ENCODE measurements around the gene RASAL2. TPM values are rescaled to one million over a fixed set of nuclear protein-coding genes. Genes with fewer than 3 reads are reported as not detected.

Gene RASAL2
- total and polyA plus RNA-seq, 4 experiments from 2014 or later: 0.28 to 0.32 TPM; not detected in 2

GRCh38 chr1:178472531-178472930 is 378.6 kb downstream of the RASAL2 start:
- no peak overlapping the region for H3K4me3 Mint-ChIP-seq
- ChIA-PET CTCF (ENCODE audit: partially characterized antibody) (no interaction called here), POLR2A (ENCODE audit: partially characterized antibody) (no interaction called here)
- Histone ChIP-seq H3K27ac (ENCODE audit: low read depth, low read length) (no peak overlapping the region), H3K4me1 (ENCODE audit: insufficient read depth, low read length) (no peaks in the 10 kb centered on the region), H3K4me3 (ENCODE audit: low read length in 2 of 2) (no peak overlapping the region), H3K36me3 (ENCODE audit: insufficient read depth, low read length) (no peaks in the 10 kb centered on the region), H3K9me3 (ENCODE audit: control insufficient read depth in 1 of 2, low read length in 2 of 2) (no peaks in the 10 kb centered on the region), H3K27me3 (ENCODE audit: insufficient read depth, low read length) (no peaks in the 10 kb centered on the region)
- intact Hi-C loops (cut with micrococcal nuclease): no loop called here
- H3K36me3 Mint-ChIP-seq: no peaks in the 10 kb centered on the region
- no peaks in the 10 kb centered on the region for H3K9me3 Mint-ChIP-seq
- peaks cover 7 to 13% of the 10 kb centered on the region in 2 donors for H3K27me3 Mint-ChIP-seq
- DNase-seq: no peak
- no peaks in the 10 kb centered on the region for H3K4me1 Mint-ChIP-seq
- H3K27ac Mint-ChIP-seq: no peak overlapping the region

GRCh38 chr1:178477373-178477772 is 383.5 kb downstream of the RASAL2 start:
- ChIA-PET POLR2A (ENCODE audit: partially characterized antibody) (no interaction called here), CTCF (ENCODE audit: partially characterized antibody) (no interaction called here)
- Mint-ChIP-seq H3K9me3 (no peaks in the 10 kb centered on the region), H3K4me1 (no peaks in the 10 kb centered on the region), H3K27me3 (peaks cover 7 to 15% of the 10 kb centered on the region in 2 donors), H3K4me3 (no peak overlapping the region), H3K27ac (no peak overlapping the region), H3K36me3 (no peaks in the 10 kb centered on the region)
- no peaks in the 10 kb centered on the region for H3K4me1 ChIP-seq (ENCODE audit: insufficient read depth, low read length)
- H3K36me3 ChIP-seq (ENCODE audit: insufficient read depth, low read length): no peaks in the 10 kb centered on the region
- H3K27ac ChIP-seq (ENCODE audit: low read depth, low read length): no peak overlapping the region
- no peak for DNase-seq
- H3K4me3 ChIP-seq (ENCODE audit: low read length in 2 of 2): no peak overlapping the region
- H3K27me3 ChIP-seq (ENCODE audit: insufficient read depth, low read length): no peaks in the 10 kb centered on the region
- intact Hi-C loops (cut with micrococcal nuclease): no loop called here
- no peaks in the 10 kb centered on the region for H3K9me3 ChIP-seq (ENCODE audit: control insufficient read depth in 1 of 2, low read length in 2 of 2)

GRCh38 chr1:178477841-178478240 is 383.9 kb downstream of the RASAL2 start:
- Mint-ChIP-seq H3K27me3 (peaks cover 7 to 11% of the 10 kb centered on the region in 2 donors), H3K4me1 (no peaks in the 10 kb centered on the region), H3K36me3 (no peaks in the 10 kb centered on the region), H3K9me3 (no peaks in the 10 kb centered on the region), H3K4me3 (no peak overlapping the region), H3K27ac (no peak overlapping the region)
- ChIA-PET CTCF (ENCODE audit: partially characterized antibody) (no interaction called here), POLR2A (ENCODE audit: partially characterized antibody) (no interaction called here)
- intact Hi-C loops (cut with micrococcal nuclease): no loop called here
- H3K4me1 ChIP-seq (ENCODE audit: insufficient read depth, low read length): no peaks in the 10 kb centered on the region
- no peaks in the 10 kb centered on the region for H3K36me3 ChIP-seq (ENCODE audit: insufficient read depth, low read length)
- no peaks in the 10 kb centered on the region for H3K9me3 ChIP-seq (ENCODE audit: control insufficient read depth in 1 of 2, low read length in 2 of 2)
- H3K27me3 ChIP-seq (ENCODE audit: insufficient read depth, low read length): no peaks in the 10 kb centered on the region
- H3K27ac ChIP-seq (ENCODE audit: low read depth, low read length): no peak overlapping the region
- DNase-seq: no peak
- no peak overlapping the region for H3K4me3 ChIP-seq (ENCODE audit: low read length in 2 of 2)

- ChIA-PET POLR2A (ENCODE audit: partially characterized antibody) (no interaction called here), CTCF (ENCODE audit: partially characterized antibody) (no interaction called here)
- DNase-seq: no peak
- no peaks in the 10 kb centered on the region for H3K4me1 Mint-ChIP-seq
- Histone ChIP-seq H3K4me1 (ENCODE audit: insufficient read depth, low read length) (no peaks in the 10 kb centered on the region), H3K36me3 (ENCODE audit: insufficient read depth, low read length) (no peaks in the 10 kb centered on the region), H3K27ac (ENCODE audit: low read depth, low read length) (no peak overlapping the region), H3K9me3 (ENCODE audit: control insufficient read depth in 1 of 2, low read length in 2 of 2) (no peaks in the 10 kb centered on the region), H3K4me3 (ENCODE audit: low read length in 2 of 2) (no peak overlapping the region), H3K27me3 (ENCODE audit: insufficient read depth, low read length) (peaks cover 2% of the 10 kb centered on the region)
- intact Hi-C loops (cut with micrococcal nuclease): no loop called here
- no peak overlapping the region for H3K27ac Mint-ChIP-seq
- H3K9me3 Mint-ChIP-seq: no peaks in the 10 kb centered on the region
- no peak overlapping the region for H3K4me3 Mint-ChIP-seq
- H3K27me3 Mint-ChIP-seq: peaks cover 7 to 10% of the 10 kb centered on the region in 2 donors
- H3K36me3 Mint-ChIP-seq: no peaks in the 10 kb centered on the region
Measured at GRCh38 chr1:178483251-178483957, 389.5 kb downstream of the RASAL2 start.

- CTCF ChIA-PET (ENCODE audit: partially characterized antibody): no interaction called here
- POLR2A ChIA-PET (ENCODE audit: partially characterized antibody): no interaction called here
- H3K27me3 ChIP-seq (ENCODE audit: insufficient read depth, low read length): peaks cover 5% of the 10 kb centered on the region
- H3K9me3 Mint-ChIP-seq: no peaks in the 10 kb centered on the region
- H3K4me1 ChIP-seq (ENCODE audit: insufficient read depth, low read length): no peaks in the 10 kb centered on the region
- H3K4me1 Mint-ChIP-seq: no peaks in the 10 kb centered on the region
- DNase-seq: no peak
- H3K4me3 Mint-ChIP-seq: no peak overlapping the region
- no peaks in the 10 kb centered on the region for H3K9me3 ChIP-seq (ENCODE audit: control insufficient read depth in 1 of 2, low read length in 2 of 2)
- intact Hi-C loops (cut with micrococcal nuclease): no loop called here
- H3K4me3 ChIP-seq (ENCODE audit: low read length in 2 of 2): no peak overlapping the region
- H3K27me3 Mint-ChIP-seq: peaks cover 7 to 12% of the 10 kb centered on the region in 2 donors
- no peak overlapping the region for H3K27ac Mint-ChIP-seq
- no peaks in the 10 kb centered on the region for H3K36me3 Mint-ChIP-seq
- H3K27ac ChIP-seq (ENCODE audit: low read depth, low read length): no peak overlapping the region
- H3K36me3 ChIP-seq (ENCODE audit: insufficient read depth, low read length): no peaks in the 10 kb centered on the region
Measured at GRCh38 chr1:178484698-178485225, 390.9 kb downstream of the RASAL2 start.

GRCh38 chr1:178485541-178485981 is 391.7 kb downstream of the RASAL2 start:
- POLR2A ChIA-PET (ENCODE audit: partially characterized antibody): no interaction called here
- no peaks in the 10 kb centered on the region for H3K36me3 Mint-ChIP-seq

GRCh38 chr1:178486100-178487069 is 392.5 kb downstream of the RASAL2 start:
- H3K27ac ChIP-seq (ENCODE audit: low read depth, low read length): no peak overlapping the region
- H3K27me3 ChIP-seq (ENCODE audit: insufficient read depth, low read length): peaks cover 5% of the 10 kb centered on the region
- H3K36me3 ChIP-seq (ENCODE audit: insufficient read depth, low read length): no peaks in the 10 kb centered on the region
- Mint-ChIP-seq H3K4me3 (no peak overlapping the region), H3K9me3 (no peaks in the 10 kb centered on the region), H3K36me3 (no peaks in the 10 kb centered on the region), H3K27ac (no peak overlapping the region), H3K27me3 (peaks cover 7 to 12% of the 10 kb centered on the region in 2 donors), H3K4me1 (no peaks in the 10 kb centered on the region)
- intact Hi-C loops (cut with micrococcal nuclease): no loop called here
- no peak for DNase-seq
- POLR2A ChIA-PET (ENCODE audit: partially characterized antibody): no interaction called here
- no peak overlapping the region for H3K4me3 ChIP-seq (ENCODE audit: low read length in 2 of 2)
- no peaks in the 10 kb centered on the region for H3K9me3 ChIP-seq (ENCODE audit: control insufficient read depth in 1 of 2, low read length in 2 of 2)
- CTCF ChIA-PET (ENCODE audit: partially characterized antibody): no interaction called here
- no peaks in the 10 kb centered on the region for H3K4me1 ChIP-seq (ENCODE audit: insufficient read depth, low read length)

More at GRCh38 chr1:178485541-178485981, 391.7 kb downstream of the RASAL2 start:
- H3K9me3 Mint-ChIP-seq: no peaks in the 10 kb centered on the region
- Histone ChIP-seq H3K4me1 (ENCODE audit: insufficient read depth, low read length) (no peaks in the 10 kb centered on the region), H3K4me3 (ENCODE audit: low read length in 2 of 2) (no peak overlapping the region), H3K36me3 (ENCODE audit: insufficient read depth, low read length) (no peaks in the 10 kb centered on the region), H3K9me3 (ENCODE audit: control insufficient read depth in 1 of 2, low read length in 2 of 2) (no peaks in the 10 kb centered on the region), H3K27ac (ENCODE audit: low read depth, low read length) (no peak overlapping the region), H3K27me3 (ENCODE audit: insufficient read depth, low read length) (peaks cover 5% of the 10 kb centered on the region)
- no peaks in the 10 kb centered on the region for H3K4me1 Mint-ChIP-seq
- H3K27ac Mint-ChIP-seq: no peak overlapping the region
- peaks cover 7 to 12% of the 10 kb centered on the region in 2 donors for H3K27me3 Mint-ChIP-seq
- CTCF ChIA-PET (ENCODE audit: partially characterized antibody): no interaction called here
- intact Hi-C loops (cut with micrococcal nuclease): no loop called here
- DNase-seq: no peak
- no peak overlapping the region for H3K4me3 Mint-ChIP-seq
